Hematopoietic multipotent progenitor cell treated with erythropoietin and hydrocortisone succinate and interleukin-3 and kit ligand, for 8 days (in vitro differentiated cells): ENCODE results near the gene GPR27.

ENCODE experiments used
- DNase-seq: peaks from one replicate; pipeline ENCODE4 v3.0.0-alpha.2; 2015

Gene GPR27

GRCh38 chr3:71786551-71786950, 32.9 kb downstream of the GPR27 start:
- no peak for DNase-seq

DNA sequence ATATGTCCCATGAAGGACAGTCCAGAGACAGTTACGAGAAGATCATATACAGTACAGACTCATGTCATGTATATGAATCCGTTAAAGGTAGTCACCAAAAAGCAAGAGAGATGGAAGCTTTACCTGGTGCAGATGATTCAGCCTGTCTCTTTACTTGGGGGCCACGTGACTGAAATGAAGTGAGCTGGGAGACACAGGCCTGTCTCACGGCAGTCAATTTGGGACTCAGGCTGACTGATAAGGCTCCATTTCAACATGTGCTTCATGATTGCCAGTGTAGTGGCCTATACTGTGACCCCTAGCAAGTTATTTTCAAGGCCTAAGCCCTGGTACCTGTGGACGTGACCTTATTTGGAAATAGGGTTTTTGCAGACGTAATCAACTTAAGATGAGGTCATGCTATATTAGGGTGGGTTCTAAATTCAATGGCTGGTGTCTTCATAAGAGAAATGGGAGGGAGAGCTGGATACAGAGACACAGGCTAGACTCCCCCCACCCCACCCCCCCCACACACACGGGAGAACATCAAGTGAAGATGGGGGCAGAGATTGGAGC, 34.3 kb downstream of the GPR27 start:
- no peak for DNase-seq

GRCh38 chr3:71789922-71790321, 36.3 kb downstream of the GPR27 start:
- no peak for DNase-seq

GRCh38 chr3:71791634-71792033, 38.0 kb downstream of the GPR27 start:
- no peak for DNase-seq

- DNase-seq: no peak
Measured at GRCh38 chr3:71796290-71796689, 42.6 kb downstream of the GPR27 start.

- DNase-seq: no peak
Measured at GRCh38 chr3:71797455-71797854, 43.8 kb downstream of the GPR27 start.

- no peak for DNase-seq
Measured at GRCh38 chr3:71800023-71800422, 46.4 kb downstream of the GPR27 start.

DNA sequence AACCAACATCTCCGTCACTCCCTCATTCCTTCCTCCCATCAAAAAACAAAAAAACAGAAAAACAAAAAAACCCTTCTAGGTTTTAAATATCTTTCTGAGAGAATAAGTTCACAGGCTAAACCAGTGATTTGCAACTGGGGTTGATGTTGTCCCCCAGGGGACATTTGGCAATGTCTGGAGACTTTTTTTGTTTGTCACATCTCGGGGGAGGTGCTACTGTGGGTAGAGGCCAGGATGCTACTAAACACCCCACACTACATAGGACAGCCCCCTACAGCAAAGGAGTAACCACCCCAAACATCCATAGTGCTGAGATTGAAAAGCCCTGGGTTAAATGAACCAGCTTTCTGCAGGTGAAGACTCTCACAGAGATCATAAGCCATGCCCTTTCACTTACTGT, 48.3 kb downstream of the GPR27 start:
- no peak for DNase-seq

DNA sequence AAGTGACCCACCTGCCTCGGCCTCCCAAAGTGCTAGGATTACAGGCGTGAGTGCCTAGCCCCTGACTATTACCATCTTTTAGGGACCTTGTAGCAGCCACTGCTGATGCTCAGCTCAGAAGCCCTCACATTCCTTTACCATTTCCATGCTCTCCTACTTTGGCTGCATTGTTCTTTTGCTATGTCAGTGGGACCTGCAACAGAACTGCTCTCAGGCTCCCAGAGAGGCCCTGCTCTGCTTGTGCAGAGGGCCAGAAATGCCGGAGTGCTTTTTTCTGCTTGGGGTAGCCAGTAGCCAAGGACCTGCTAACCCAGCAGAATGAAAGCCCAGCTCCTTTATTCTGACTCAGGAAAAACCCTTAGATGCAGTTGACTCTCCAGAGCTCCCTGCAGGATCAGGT, 49.6 kb downstream of the GPR27 start:
- no peak for DNase-seq

DNA sequence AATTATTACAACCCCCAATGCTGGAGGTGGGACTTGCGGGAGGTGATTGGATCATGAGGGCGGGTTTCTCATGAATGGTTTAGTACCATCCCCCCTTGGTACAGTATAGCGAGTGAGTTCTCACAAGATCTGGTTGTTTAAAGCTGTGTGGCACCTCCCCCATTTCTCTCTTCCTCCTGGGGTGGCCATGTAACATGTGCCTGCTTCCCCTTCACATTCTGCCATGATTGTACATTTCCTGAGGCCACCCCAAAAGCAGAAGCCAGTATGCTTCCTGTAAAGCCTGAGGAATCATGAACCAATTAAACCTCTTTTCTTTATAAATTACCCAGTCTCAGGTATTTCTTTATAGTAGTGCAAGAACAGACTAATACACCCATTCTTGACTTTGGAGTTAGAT, 51.5 kb downstream of the GPR27 start:
- DNase-seq: no peak

GRCh38 chr3:71805691-71806090, 52.0 kb downstream of the GPR27 start:
- DNase-seq: no peak
